Non-pigmented ciliary epithelial cell (primary cell): ENCODE results near the gene CERS6.

Experiments
- DNase-seq: peaks from one replicate; pipeline ENCODE4 v3.0.0-alpha.2; 2010; ENCODE audit warnings: low read depth

CERS6 gene

GRCh38 chr2:168568476-168569267 is 112.6 kb downstream of the CERS6 start:
- DNase-seq: no peak

GRCh38 chr2:168571061-168571460 is 115.0 kb downstream of the CERS6 start:
- DNase-seq: no peak

GRCh38 chr2:168573128-168573903 is 117.2 kb downstream of the CERS6 start:
- no peak for DNase-seq

GRCh38 chr2:168574856-168575630 is 119.0 kb downstream of the CERS6 start:
- DNase-seq: no peak

- DNase-seq: no peak
Observed at GRCh38 chr2:168577885-168578284, 121.8 kb downstream of the CERS6 start.

- DNase-seq: no peak
Observed at GRCh38 chr2:168583064-168583709, 127.1 kb downstream of the CERS6 start.

- DNase-seq: no peak
Observed at GRCh38 chr2:168583710-168584521, 127.8 kb downstream of the CERS6 start.

GRCh38 chr2:168584911-168585310 is 128.8 kb downstream of the CERS6 start:
- DNase-seq: no peak

GRCh38 chr2:168585700-168586099 is 129.6 kb downstream of the CERS6 start:
- no peak for DNase-seq

- no peak for DNase-seq
Observed at GRCh38 chr2:168587307-168587706, 131.2 kb downstream of the CERS6 start.

- no peak for DNase-seq
Observed at GRCh38 chr2:168589236-168590211, 133.5 kb downstream of the CERS6 start.

- DNase-seq: no peak
Observed at GRCh38 chr2:168592181-168592831, 136.2 kb downstream of the CERS6 start.

- DNase-seq: no peak
Observed at GRCh38 chr2:168593713-168594112, 137.6 kb downstream of the CERS6 start.

GRCh38 chr2:168594778-168595177 is 138.7 kb downstream of the CERS6 start:
- DNase-seq: no peak

- no peak for DNase-seq
Observed at GRCh38 chr2:168596881-168597655, 141.0 kb downstream of the CERS6 start.

GRCh38 chr2:168599738-168600137 is 143.7 kb downstream of the CERS6 start:
- no peak for DNase-seq

- DNase-seq: no peak
Observed at GRCh38 chr2:168600949-168601348, 144.9 kb downstream of the CERS6 start.

- no peak for DNase-seq
Observed at GRCh38 chr2:168601741-168602140, 145.7 kb downstream of the CERS6 start.

GRCh38 chr2:168602379-168602778 is 146.3 kb downstream of the CERS6 start:
- DNase-seq: no peak
